CD14-positive monocyte (primary cell): ENCODE data around the gene LEF1. TPM values are rescaled to one million over a fixed set of nuclear protein-coding genes. Genes with fewer than 3 reads are reported as not detected.

Source experiments
- DNase-seq, 3 donors: peaks; one replicate each; pipeline ENCODE4 v3.0.0-alpha.2; 2011 to 2022
- H2AFZ ChIP-seq: 2 replicates; pipeline ENCODE4 v1.6.0; 2012; ENCODE audit warnings: mild to moderate bottlenecking, low read depth, low read length, inconsistent platforms; ENCODE audit not compliant: insufficient read depth, poor library complexity, severe bottlenecking
- H3K27ac ChIP-seq, 2 donors: 1 replicate in 1 of 2; 2 replicates in 1 of 2; pipeline ENCODE4 v1.5.1; 2012 to 2013; ENCODE audit warnings: low read length in 2 of 2, control low read depth in 1 of 2, inconsistent platforms in 1 of 2, low read depth in 1 of 2, mild to moderate bottlenecking in 1 of 2
- H3K27me3 ChIP-seq, 2 donors: one replicate each; pipeline versions ENCODE4 v1.6.0 to v1.6.1; 2011 to 2013; ENCODE audit warnings: low read length in 2 of 2; ENCODE audit not compliant: control insufficient read depth in 2 of 2, insufficient read depth in 2 of 2
- H3K36me3 ChIP-seq, 2 donors: replicated peaks in 1 of 2; 1 replicate in 1 of 2; 2 replicates in 1 of 2; pipeline versions ENCODE4 v1.5.1 to v1.6.1; 2012 to 2013; ENCODE audit warnings: low read length in 2 of 2, control low read depth in 1 of 2, inconsistent platforms in 1 of 2, mild to moderate bottlenecking in 1 of 2; ENCODE audit not compliant: insufficient read depth in 2 of 2, control insufficient read depth in 1 of 2
- H3K4me1 ChIP-seq, 2 donors: 1 replicate in 1 of 2; 2 replicates in 1 of 2; pipeline versions ENCODE4 v1.5.1 to v1.6.1; 2012 to 2013; ENCODE audit warnings: low read length in 2 of 2, control low read depth in 1 of 2, inconsistent platforms in 1 of 2, mild to moderate bottlenecking in 1 of 2, moderate library complexity in 1 of 2; ENCODE audit not compliant: insufficient read depth in 2 of 2, control insufficient read depth in 1 of 2
- H3K4me2 ChIP-seq: replicated peaks from 2 replicates; pipeline ENCODE3; 2012; ENCODE audit warnings: low read length, moderate library complexity, mild to moderate bottlenecking; ENCODE audit not compliant: poor library complexity, severe bottlenecking; ENCODE audit errors: extremely low read depth
- H3K4me3 ChIP-seq, 3 experiments: fragments of 200-600 bp in 1 of 3; sonication (generic) in 1 of 3; replicated peaks in 1 of 3; 1 replicate in 2 of 3; 2 replicates in 1 of 3; pipeline ENCODE4 v1.5.1; 2011 to 2013; ENCODE audit warnings: low read length in 3 of 3, mild to moderate bottlenecking in 3 of 3, control low read depth in 2 of 3, low read depth in 2 of 3, inconsistent platforms in 1 of 3, moderate library complexity in 1 of 3
- H3K79me2 ChIP-seq: 2 replicates; pipeline ENCODE4 v1.6.0; 2012; ENCODE audit warnings: mild to moderate bottlenecking, control low read depth, inconsistent platforms, low read length, moderate library complexity; ENCODE audit not compliant: insufficient read depth
- H3K9ac ChIP-seq: 2 replicates; pipeline ENCODE4 v1.6.0; 2017; ENCODE audit warnings: low read length, mild to moderate bottlenecking; ENCODE audit not compliant: insufficient read depth, poor library complexity, severe bottlenecking
- H3K9me3 ChIP-seq, 2 donors: replicated peaks in 1 of 2; 1 replicate in 1 of 2; 2 replicates in 1 of 2; pipeline versions ENCODE4 v1.5.1 to v1.6.1; 2012 to 2013; ENCODE audit warnings: low read length in 2 of 2, control low read depth in 1 of 2; ENCODE audit not compliant: control insufficient read depth in 1 of 2, insufficient read depth in 1 of 2
- H4K20me1 ChIP-seq: 2 replicates; pipeline ENCODE4 v1.6.0; 2012; ENCODE audit warnings: mild to moderate bottlenecking, low read length, control low read depth, moderate library complexity; ENCODE audit not compliant: insufficient read depth
- H3K27ac Mint-ChIP-seq, 7 donors: one replicate each; pipeline ENCODE4 v1.8.0; 2020; ENCODE audit warnings: mild to moderate bottlenecking in 7 of 7, mixed read lengths in 7 of 7, moderate library complexity in 6 of 7, inconsistent platforms in 2 of 7
- H3K27me3 Mint-ChIP-seq, 3 donors: one replicate each; pipeline ENCODE4 v1.8.0; 2021 to 2022; ENCODE audit warnings: low read depth in 3 of 3, mild to moderate bottlenecking in 3 of 3, mixed read lengths in 3 of 3, moderate library complexity in 3 of 3, inconsistent platforms in 1 of 3
- H3K36me3 Mint-ChIP-seq, 2 donors: one replicate each; pipeline ENCODE4 v1.8.0; 2020; ENCODE audit warnings: mixed read lengths in 2 of 2, inconsistent platforms in 1 of 2, mild to moderate bottlenecking in 1 of 2
- H3K4me1 Mint-ChIP-seq: one replicate; pipeline ENCODE4 v1.8.0; 2020; ENCODE audit warnings: mild to moderate bottlenecking, mixed read lengths
- H3K4me3 Mint-ChIP-seq, 2 donors: one replicate each; pipeline ENCODE4 v1.8.0; 2020; ENCODE audit warnings: mild to moderate bottlenecking in 2 of 2, mixed read lengths in 2 of 2, moderate library complexity in 1 of 2
- H3K9me3 Mint-ChIP-seq, 7 donors: one replicate each; pipeline ENCODE4 v1.8.0; 2020 to 2022; ENCODE audit warnings: mixed read lengths in 7 of 7, mild to moderate bottlenecking in 6 of 7, moderate library complexity in 6 of 7, inconsistent platforms in 2 of 7
- CTCF ChIP-seq: fragments of 200-600 bp; IDR thresholded peaks from one replicate; pipeline ENCODE4 v1.8.0; 2022; ENCODE audit warnings: antibody characterized with exemption, mild to moderate bottlenecking
- WGBS: methylation state at CpG from one replicate; pipeline ENCODE4 v1.1.5; 2013; ENCODE audit warnings: missing lambda C conversion rate; ENCODE audit not compliant: insufficient coverage; 5-methylcytosine and 5-hydroxymethylcytosine counted together
- intact Hi-C, 2 donors: fragments of 100-400 bp; cut with micrococcal nuclease; formaldehyde crosslinking; loops; one replicate each; pipeline versions ENCODE4 v1.15.0 to v1.15.1; 2023
- polyA plus RNA-seq, 3 donors: library from polyadenylated mRNA; depleted of rRNA in 1 of 3; unstranded in 2 of 3; stranded (reverse) in 1 of 3; fragments of 300-500 nt in 2 of 3; fragments of >200 nt in 1 of 3; fragmentation: Illumina TruSeq in 2 of 3; gene quantifications; 1 replicate in 2 of 3; 2 replicates in 1 of 3; pipeline ENCODE4 v1.2.3, GENCODE V29; 2012 to 2021

LEF1 gene
- polyA plus RNA-seq, 3 donors: 0.29 to 1.3 (median 0.61) TPM

GRCh38 chr4:108172753-108173598 lies 4.2 kb upstream of the LEF1 start:
- no peak overlapping the region for H3K27ac ChIP-seq
- under 1% methylated on average over 73 of the region's 77 CpGs for whole genome bisulfite sequencing
- peaks cover 33% of the 10 kb centered on the region for H3K4me1 Mint-ChIP-seq
- intact Hi-C loops: no loop called here
- H3K27me3 ChIP-seq: peaks cover 73 to 79% of the 10 kb centered on the region in 2 donors
- no peak overlapping the region for H3K9ac ChIP-seq
- H3K9me3 ChIP-seq: peaks cover 0 to 32% of the 10 kb centered on the region in 2 donors
- peak overlapping the region; percentile 70 to 94 for H3K4me3 Mint-ChIP-seq
- no peaks in the 10 kb centered on the region for H3K36me3 ChIP-seq
- H2AFZ ChIP-seq: peak overlapping the region; percentile 15
- H3K4me1 ChIP-seq: peaks cover 10 to 32% of the 10 kb centered on the region in 2 donors
- no peaks in the 10 kb centered on the region for H4K20me1 ChIP-seq
- peaks cover 0 to 3% of the 10 kb centered on the region in 2 donors for H3K36me3 Mint-ChIP-seq
- peaks cover 70 to 93% (median 78%) of the 10 kb centered on the region in 3 donors for H3K27me3 Mint-ChIP-seq
- H3K4me3 ChIP-seq: peak overlapping the region; percentile 14 to 66 (median 19)
- no peak for TF ChIP-seq CTCF
- no peaks in the 10 kb centered on the region for H3K79me2 ChIP-seq
- peak overlapping the region in 1 of 7 donors; percentile 25 for H3K27ac Mint-ChIP-seq
- peaks cover 0 to 13% (median 11%) of the 10 kb centered on the region in 7 donors for H3K9me3 Mint-ChIP-seq
- DNase-seq: no peak
- peak overlapping the region; percentile 71 for H3K4me2 ChIP-seq

- peaks cover 37% of the 10 kb centered on the region for H3K4me1 Mint-ChIP-seq
- H3K27ac Mint-ChIP-seq: no peak overlapping the region
- Histone ChIP-seq H3K27ac (no peak overlapping the region), H3K36me3 (no peaks in the 10 kb centered on the region), H3K9ac (no peak overlapping the region), H4K20me1 (no peaks in the 10 kb centered on the region), H3K27me3 (peaks cover 74 to 84% of the 10 kb centered on the region in 2 donors), H3K4me1 (peaks cover 14 to 37% of the 10 kb centered on the region in 2 donors), H3K79me2 (no peaks in the 10 kb centered on the region), H3K9me3 (peaks cover 0 to 36% of the 10 kb centered on the region in 2 donors), H3K4me3 (peak overlapping the region in 1 of 3 experiments; percentile 66), H2AFZ (peak overlapping the region; percentile 15), H3K4me2 (peak overlapping the region; percentile 71)
- under 1% methylated on average over 28 of the region's 43 CpGs for WGBS
- intact Hi-C loops: no loop called here
- no peak for DNase-seq
- TF ChIP-seq CTCF: no peak
- H3K4me3 Mint-ChIP-seq: peak overlapping the region; percentile 39 to 94
- H3K27me3 Mint-ChIP-seq: peaks cover 74 to 93% (median 79%) of the 10 kb centered on the region in 3 donors
- peaks cover 0 to 16% (median 12%) of the 10 kb centered on the region in 7 donors for H3K9me3 Mint-ChIP-seq
- H3K36me3 Mint-ChIP-seq: peaks cover 0 to 6% of the 10 kb centered on the region in 2 donors
These were observed 3.6 kb upstream of the LEF1 start for GRCh38 chr4:108172231-108172752.
